ENCODE results near the gene CEACAM8. TPM values are rescaled to one million over a fixed set of nuclear protein-coding genes. Genes with fewer than 3 reads are reported as not detected.
A peak's percentile ranks its signal among the peaks of the same experiment; 100 is the strongest.

CEACAM8 gene
- total RNA-seq, 1 donor from 2014 or later: not detected

- TF ChIP-seq CTCF (conservative IDR thresholded peaks at IDR 0.05; ENCODE audit: low read depth, low read length): peak; percentile 85
- no peak for DNase-seq (ENCODE audit: low read depth)
- H3K4me3 ChIP-seq (ENCODE audit: low read depth, low read length): no peak overlapping the region
These were observed 1.8 kb upstream of the CEACAM8 start for GRCh38 chr19:42596391-42597072.

- no peak for DNase-seq (ENCODE audit: low read depth)
- TF ChIP-seq CTCF (conservative IDR thresholded peaks at IDR 0.05; ENCODE audit: low read depth, low read length): no peak
- H3K4me3 ChIP-seq (ENCODE audit: low read depth, low read length): no peak overlapping the region
These were observed 937 bp upstream of the CEACAM8 start for GRCh38 chr19:42595550-42596172.

- DNase-seq (ENCODE audit: low read depth): no peak
- TF ChIP-seq CTCF (conservative IDR thresholded peaks at IDR 0.05; ENCODE audit: low read depth, low read length): no peak
- H3K4me3 ChIP-seq (ENCODE audit: low read depth, low read length): no peak overlapping the region
These were observed 4.9 kb downstream of the CEACAM8 start for GRCh38 chr19:42589792-42590191.

- no peak overlapping the region for H3K4me3 ChIP-seq (ENCODE audit: low read depth, low read length)
- no peak for TF ChIP-seq CTCF (conservative IDR thresholded peaks at IDR 0.05; ENCODE audit: low read depth, low read length)
- DNase-seq (ENCODE audit: low read depth): no peak
These were observed 10.3 kb downstream of the CEACAM8 start for GRCh38 chr19:42584466-42584865.

- H3K4me3 ChIP-seq (ENCODE audit: low read depth, low read length): no peak overlapping the region
- no peak for DNase-seq (ENCODE audit: low read depth)
- no peak for TF ChIP-seq CTCF (conservative IDR thresholded peaks at IDR 0.05; ENCODE audit: low read depth, low read length)
These were observed 17.7 kb downstream of the CEACAM8 start for GRCh38 chr19:42577016-42577415.

GRCh38 chr19:42576241-42576640 lies 18.5 kb downstream of the CEACAM8 start:
- no peak for DNase-seq (ENCODE audit: low read depth)
- no peak overlapping the region for H3K4me3 ChIP-seq (ENCODE audit: low read depth, low read length)
- no peak for TF ChIP-seq CTCF (conservative IDR thresholded peaks at IDR 0.05; ENCODE audit: low read depth, low read length)

GRCh38 chr19:42573642-42574041 lies 21.1 kb downstream of the CEACAM8 start:
- TF ChIP-seq CTCF (conservative IDR thresholded peaks at IDR 0.05; ENCODE audit: low read depth, low read length): no peak
- no peak overlapping the region for H3K4me3 ChIP-seq (ENCODE audit: low read depth, low read length)
- no peak for DNase-seq (ENCODE audit: low read depth)
